DMS79 treated with DMSO at 0.1 percent for 48 hours (cell line): ENCODE measurements around the gene CARD14.
"Not testable (repeated sequence)": the region's sequence is repeated elsewhere in the genome, so short reads cannot be mapped to it uniquely, and the experiment has no call there.

ENCODE experiments used
- DNase-seq: peaks from one replicate; lab custom pipeline; 2025; lab: John Stamatoyannopoulos, UW

Gene CARD14

GRCh38 chr17:80248894-80249710, 79.3 kb downstream of the CARD14 start:
- DNase-seq = no peak

- no peak for DNase-seq
Measured at GRCh38 chr17:80251966-80252365, 82.1 kb downstream of the CARD14 start.

GRCh38 chr17:80252871-80253270, 83.0 kb downstream of the CARD14 start:
- DNase-seq = no peak

DNA sequence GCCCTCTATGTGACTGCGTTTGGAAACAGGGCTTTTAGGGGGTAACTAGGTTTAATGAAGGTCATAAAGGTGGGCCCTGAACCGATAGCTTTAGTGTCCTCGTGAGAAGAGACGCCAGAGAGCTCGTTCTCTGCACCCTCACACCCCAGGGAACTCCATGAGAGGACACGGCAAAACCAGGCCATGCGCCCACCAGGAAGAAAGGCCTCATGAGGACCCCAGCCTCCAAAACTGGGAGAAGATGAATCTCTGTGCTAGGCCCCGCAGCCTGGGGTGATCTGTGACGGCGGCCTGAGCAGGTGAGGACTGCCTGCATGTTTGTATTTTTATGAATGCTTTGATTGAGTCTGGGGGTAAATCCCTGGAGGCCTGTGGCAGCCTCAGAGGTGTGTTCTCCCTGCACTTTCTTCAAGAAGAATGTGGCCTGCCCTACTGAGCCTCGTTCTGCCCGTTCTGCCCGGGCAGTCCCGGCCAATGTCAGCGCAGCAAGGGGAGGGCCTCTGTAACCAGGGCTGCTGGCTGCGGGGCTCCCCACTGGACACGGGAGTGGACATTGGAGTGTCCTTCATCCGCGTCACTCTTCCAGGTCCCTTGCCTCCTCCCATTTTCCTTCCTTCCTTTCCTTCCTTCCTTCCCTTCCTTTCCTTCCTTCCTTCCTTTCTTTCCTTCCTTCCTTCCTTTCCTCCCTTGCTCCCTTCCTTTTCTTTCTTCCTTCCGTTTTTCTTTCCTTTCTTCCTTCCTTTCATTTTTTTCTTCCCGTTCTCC, 84.0 kb downstream of the CARD14 start:
- no peak for DNase-seq

DNA sequence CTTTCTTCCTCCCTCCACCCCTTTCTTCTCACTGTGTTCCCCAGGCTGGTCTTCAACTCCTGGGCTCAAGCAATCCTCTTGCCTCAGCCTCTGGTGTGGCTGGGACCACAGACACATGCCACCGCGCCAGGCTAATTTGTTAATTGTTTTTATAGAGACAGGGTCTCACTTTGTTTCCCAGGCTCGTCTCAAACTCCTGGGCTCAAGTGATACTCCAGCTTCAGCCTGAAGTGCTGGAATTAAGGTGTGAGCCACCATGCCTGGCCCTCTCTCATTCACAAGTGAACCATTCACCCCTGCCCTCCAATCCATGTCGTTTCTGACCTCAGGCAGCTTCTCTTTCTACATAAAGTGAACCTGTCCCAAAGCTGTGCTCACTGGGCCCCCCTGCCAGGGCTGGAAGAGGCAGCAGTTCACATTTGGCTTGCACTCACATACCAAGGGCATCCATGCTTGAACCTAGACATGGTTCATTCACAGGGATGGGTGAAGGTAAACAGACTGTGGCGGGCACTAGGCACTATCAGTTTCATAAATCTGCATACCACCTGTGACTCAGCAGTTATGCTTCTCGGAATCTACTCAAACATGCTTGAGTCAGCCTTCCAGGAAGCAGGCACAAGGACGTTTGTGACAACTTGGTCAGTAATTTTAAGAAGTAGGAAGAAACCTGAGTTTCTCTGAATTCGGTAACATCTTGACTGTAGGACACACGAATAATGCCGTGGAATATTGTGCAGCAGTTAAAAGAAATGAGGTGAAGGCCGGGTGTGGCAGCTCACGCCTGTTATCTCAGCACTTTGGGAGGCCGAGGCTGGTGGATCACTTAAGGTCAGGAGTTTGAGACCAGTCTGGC, 84.8 kb downstream of the CARD14 start:
- DNase-seq = peak; percentile 61

DNA sequence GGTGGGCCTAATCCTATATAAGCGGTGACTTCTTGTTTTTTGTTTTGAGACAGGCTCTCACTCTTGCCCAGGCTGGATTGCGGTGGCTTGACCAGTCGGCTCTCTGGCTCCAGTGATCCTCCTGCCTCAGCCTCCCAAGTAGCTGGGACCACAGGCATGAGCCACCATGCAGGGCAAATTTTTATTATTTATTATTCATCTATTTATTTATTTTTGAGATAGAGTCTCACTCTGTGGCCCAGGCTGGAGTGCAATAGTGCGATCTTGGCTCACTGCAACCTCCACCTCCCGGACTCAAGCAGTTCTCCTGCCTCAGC, 86.2 kb downstream of the CARD14 start:
- DNase-seq = no peak

- DNase-seq = no peak
Measured at GRCh38 chr17:80257716-80258213, 87.9 kb downstream of the CARD14 start.

DNA sequence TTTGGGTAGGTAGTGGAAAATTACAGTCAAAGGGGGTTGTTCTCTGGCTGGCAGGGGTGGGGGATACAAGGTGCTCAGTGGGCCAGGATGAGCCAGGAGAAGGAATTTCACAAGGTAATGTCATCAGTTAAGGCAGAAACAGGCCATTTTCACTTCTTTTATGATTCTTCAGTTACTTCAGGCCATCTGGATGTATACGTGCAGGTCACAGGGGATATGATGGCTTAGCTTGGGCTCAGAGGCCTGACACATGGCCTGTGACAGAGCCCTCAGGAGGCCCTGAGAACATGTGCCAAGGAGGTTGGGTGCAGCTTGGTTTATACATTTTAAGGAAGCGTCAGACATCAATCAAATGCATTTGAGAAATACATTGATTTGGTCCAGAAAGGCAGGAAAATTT, 88.5 kb downstream of the CARD14 start:
- not testable (repeated sequence) for DNase-seq
